ENCODE results near the gene VSTM2L. TPM values are rescaled to one million over a fixed set of nuclear protein-coding genes. Genes with fewer than 3 reads are reported as not detected.

The VSTM2L gene
- polyA plus RNA-seq, 2 of the 4 experiments (the other 2 are of a cell fraction) = 2.0 to 5.8 TPM

DNA sequence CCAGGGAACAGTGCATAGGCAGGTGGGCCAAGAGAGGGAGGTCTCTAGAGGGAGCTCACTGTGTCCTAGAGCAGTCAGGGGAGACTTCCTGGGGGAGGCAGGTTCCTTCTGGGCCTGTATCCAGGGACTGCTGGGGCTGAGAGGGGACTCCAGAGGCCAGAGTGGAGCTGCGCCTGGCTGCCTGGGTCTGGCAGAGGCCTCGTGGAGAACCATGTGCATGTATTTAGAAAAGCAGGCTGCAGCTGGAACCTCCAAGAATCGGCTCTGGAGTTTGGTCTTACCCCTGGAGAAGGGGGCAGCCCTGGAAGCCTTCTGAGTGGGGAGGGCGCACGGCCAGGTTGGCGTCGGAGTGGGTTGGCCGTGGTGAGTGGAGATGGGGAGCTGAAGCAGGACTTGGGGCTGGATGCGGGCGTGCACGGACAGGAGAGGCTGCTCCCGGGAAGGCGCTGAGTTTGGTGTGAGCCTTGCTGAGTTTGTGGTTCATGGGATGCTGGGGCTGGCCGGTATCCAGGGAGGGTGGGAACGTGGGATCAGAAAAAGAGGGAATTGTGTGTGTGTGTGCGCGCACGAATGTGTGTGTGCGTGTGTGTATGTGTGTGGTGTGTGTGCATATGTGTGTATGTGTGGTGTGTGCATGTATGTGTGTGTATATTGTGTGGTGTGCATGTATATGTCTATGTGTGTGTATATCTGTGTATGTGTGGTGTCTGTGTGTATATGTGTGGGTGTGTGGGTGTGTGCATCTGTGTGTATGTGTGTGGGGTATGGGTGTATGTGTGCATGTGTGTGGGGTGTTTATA lies 10.8 kb downstream of the VSTM2L start:
- no peak for DNase-seq (ENCODE audit: low read depth in 1 of 2, low spot score in 1 of 2)
- ChIA-PET POLR2A (no interaction called here), CTCF (interaction anchor here (0.7 to 1.2 kb wide), 3 partner anchors 307 to 402 kb away, joined by 3 to 4 read pairs (median 3); no protein-coding TSS in a partner anchor)
- ATAC-seq = peak in 1 of 2 experiments; percentile 13; a peak in 1 of 6 replicates
- Histone ChIP-seq H3K4me3 (no peak overlapping the region), H3K4me2 (no peak overlapping the region), H3K27ac (no peak overlapping the region), H3K9me3 (no peaks in the 10 kb centered on the region), H3K4me1 (peaks cover 12% of the 10 kb centered on the region)
- WGBS (ENCODE audit: missing lambda C conversion rate) = 79% methylated on average over 19 of the region's 19 CpGs
- no peak for FAIRE-seq
- no peak for TF ChIP-seq HOXA7 (CRISPR knock-in tag; IDR thresholded peaks at IDR 0.05)
- TF ChIP-seq, protein P1, sequence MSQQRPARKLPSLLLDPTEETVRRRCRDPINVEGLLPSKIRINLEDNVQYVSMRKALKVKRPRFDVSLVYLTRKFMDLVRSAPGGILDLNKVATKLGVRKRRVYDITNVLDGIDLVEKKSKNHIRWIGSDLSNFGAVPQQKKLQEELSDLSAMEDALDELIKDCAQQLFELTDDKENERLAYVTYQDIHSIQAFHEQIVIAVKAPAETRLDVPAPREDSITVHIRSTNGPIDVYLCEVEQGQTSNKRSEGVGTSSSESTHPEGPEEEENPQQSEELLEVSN (IDR thresholded peaks at IDR 0.05; ENCODE audit: borderline replicate concordance, low read depth) = no peak
- TF ChIP-seq CHD4 (IDR thresholded peaks at IDR 0.05; ENCODE audit: borderline replicate concordance) = no peak
- no peak for TF ChIP-seq HOXB5 (CRISPR knock-in tag; IDR thresholded peaks at IDR 0.05)
- TF ChIP-seq ESRRA (IDR thresholded peaks at IDR 0.05; ENCODE audit: borderline replicate concordance, low read length) = no peak
- TF ChIP-seq, protein P2, sequence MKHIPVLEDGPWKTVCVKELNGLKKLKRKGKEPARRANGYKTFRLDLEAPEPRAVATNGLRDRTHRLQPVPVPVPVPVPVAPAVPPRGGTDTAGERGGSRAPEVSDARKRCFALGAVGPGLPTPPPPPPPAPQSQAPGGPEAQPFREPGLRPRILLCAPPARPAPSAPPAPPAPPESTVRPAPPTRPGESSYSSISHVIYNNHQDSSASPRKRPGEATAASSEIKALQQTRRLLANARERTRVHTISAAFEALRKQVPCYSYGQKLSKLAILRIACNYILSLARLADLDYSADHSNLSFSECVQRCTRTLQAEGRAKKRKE (CRISPR knock-in tag; IDR thresholded peaks at IDR 0.05; ENCODE audit: low read depth) = no peak
- no peak for TF ChIP-seq PHF8 (IDR thresholded peaks at IDR 0.05; ENCODE audit: borderline replicate concordance, low read depth)
- no peak for TF ChIP-seq KDM1A (IDR thresholded peaks at IDR 0.05; ENCODE audit: low read depth)
- no peak for TF ChIP-seq FOSL2 (IDR thresholded peaks at IDR 0.05)
- TF ChIP-seq FOSL2 (CRISPR knock-in tag; IDR thresholded peaks at IDR 0.05) = no peak
- TF ChIP-seq SMC3 (IDR thresholded peaks at IDR 0.05) = no peak
- TF ChIP-seq EHF (CRISPR knock-in tag; IDR thresholded peaks at IDR 0.05) = no peak
- no peak for TF ChIP-seq RARB (CRISPR knock-in tag; IDR thresholded peaks at IDR 0.05)

DNA sequence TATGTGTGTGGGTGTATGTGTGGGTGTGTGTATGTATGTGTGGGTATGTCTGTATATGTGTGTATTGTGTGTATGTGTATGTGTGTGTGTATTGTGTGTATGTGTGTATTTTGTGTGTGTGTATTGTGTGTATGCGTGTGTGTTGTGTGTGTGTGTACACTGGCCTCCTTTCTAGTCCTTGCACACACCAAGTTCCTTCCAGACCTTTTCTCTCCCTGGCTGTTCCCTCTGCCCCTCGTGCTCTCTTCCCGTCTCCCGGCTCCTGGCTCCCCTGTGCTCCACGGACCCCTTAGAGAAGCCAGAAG lies 11.4 kb downstream of the VSTM2L start:
- no peaks in the 10 kb centered on the region for H3K9me3 ChIP-seq
- no peak for TF ChIP-seq KDM1A (IDR thresholded peaks at IDR 0.05; ENCODE audit: low read depth)
- TF ChIP-seq, protein P3, sequence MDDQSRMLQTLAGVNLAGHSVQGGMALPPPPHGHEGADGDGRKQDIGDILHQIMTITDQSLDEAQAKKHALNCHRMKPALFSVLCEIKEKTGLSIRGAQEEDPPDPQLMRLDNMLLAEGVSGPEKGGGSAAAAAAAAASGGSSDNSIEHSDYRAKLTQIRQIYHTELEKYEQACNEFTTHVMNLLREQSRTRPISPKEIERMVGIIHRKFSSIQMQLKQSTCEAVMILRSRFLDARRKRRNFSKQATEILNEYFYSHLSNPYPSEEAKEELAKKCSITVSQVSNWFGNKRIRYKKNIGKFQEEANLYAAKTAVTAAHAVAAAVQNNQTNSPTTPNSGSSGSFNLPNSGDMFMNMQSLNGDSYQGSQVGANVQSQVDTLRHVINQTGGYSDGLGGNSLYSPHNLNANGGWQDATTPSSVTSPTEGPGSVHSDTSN (IDR thresholded peaks at IDR 0.05) = no peak
- TF ChIP-seq HOXB5 (CRISPR knock-in tag; IDR thresholded peaks at IDR 0.05) = no peak
- no peak for TF ChIP-seq EHMT2 (IDR thresholded peaks at IDR 0.05; ENCODE audit: low read depth)
- TF ChIP-seq POLR2AphosphoS2 (conservative IDR thresholded peaks at IDR 0.05; ENCODE audit: low read length) = no peak
- no peak for TF ChIP-seq FOXS1 (CRISPR knock-in tag; IDR thresholded peaks at IDR 0.05)
- TF ChIP-seq MYC (IDR thresholded peaks at IDR 0.05; ENCODE audit: borderline replicate concordance, low read length) = no peak
- no peak for TF ChIP-seq TP53 (CRISPR knock-in tag; IDR thresholded peaks at IDR 0.05)
- TF ChIP-seq HOXA7 (CRISPR knock-in tag; IDR thresholded peaks at IDR 0.05) = no peak
- TF ChIP-seq CBX8 (IDR thresholded peaks at IDR 0.05) = no peak
- no peak for TF ChIP-seq EHF (CRISPR knock-in tag; IDR thresholded peaks at IDR 0.05)
- TF ChIP-seq ZNF302 (CRISPR knock-in tag; IDR thresholded peaks at IDR 0.05) = no peak
- TF ChIP-seq JUNB (IDR thresholded peaks at IDR 0.05) = no peak
- TF ChIP-seq CEBPB (IDR thresholded peaks at IDR 0.05) = no peak
- no peak for ATAC-seq
- no peak for DNase-seq (ENCODE audit: low read depth in 1 of 2, low spot score in 1 of 2)
- no peak overlapping the region for H3K4me3 ChIP-seq
- WGBS (ENCODE audit: missing lambda C conversion rate) = 73% methylated on average over 5 of the region's 5 CpGs
- ChIA-PET CTCF (interaction anchor here (1.0 to 1.5 kb wide), 4 partner anchors 8 to 350 kb away, joined by 3 to 5 read pairs (median 4); no protein-coding TSS in a partner anchor), POLR2A (no interaction called here)
- H3K27ac ChIP-seq = no peak overlapping the region
- no peak overlapping the region for H3K4me2 ChIP-seq
- H3K4me1 ChIP-seq = peaks cover 12% of the 10 kb centered on the region
- no peak for FAIRE-seq
